Forelimb muscle (tissue), 1 donor: ENCODE measurements around the gene IL36G. TPM values are rescaled to one million over a fixed set of nuclear protein-coding genes. Genes with fewer than 3 reads are reported as not detected.
"Not testable (repeated sequence)": the region's sequence is repeated elsewhere in the genome, so short reads cannot be mapped to it uniquely, and the experiment has no call there.

Experiments used
- DNase-seq: peaks from one replicate; pipeline ENCODE4 v3.0.0-alpha.2; 2013; ENCODE audit warnings: low read depth
- polyA plus RNA-seq: library from polyadenylated mRNA; unstranded; fragments of 120-200 nt; gene quantifications from one replicate; pipeline ENCODE4 v1.2.1, GENCODE V29; 2013; ENCODE audit not compliant: insufficient read length

The IL36G gene
- polyA plus RNA-seq: 0.14 TPM

GRCh38 chr2:112977559-112978056 lies at the start of gene IL36G:
TSS of gene IL36G (plus strand) at chr2:112978006. CDS start at chr2:112978639, 633 bp downstream.
- no peak for DNase-seq

GRCh38 chr2:112933261-112933660 lies 44.5 kb upstream of the IL36G start:
- DNase-seq: no peak

GRCh38 chr2:112934117-112934516 lies 43.7 kb upstream of the IL36G start:
- DNase-seq: not testable (repeated sequence)

DNA sequence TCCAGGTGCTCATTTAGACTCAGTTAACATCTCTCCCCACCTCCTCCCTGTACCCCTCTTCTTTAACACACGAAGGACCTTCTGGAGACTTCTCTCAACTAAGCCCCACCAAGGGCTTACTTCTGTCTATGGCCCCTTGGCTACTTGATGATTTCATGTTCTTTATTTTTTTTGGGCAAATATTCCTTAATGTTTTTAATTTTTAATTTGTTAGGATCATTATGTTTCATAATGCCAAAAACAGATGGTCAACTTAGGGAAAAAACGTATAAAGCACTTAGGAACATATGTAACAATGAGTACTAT lies 40.9 kb upstream of the IL36G start:
- DNase-seq: no peak

GRCh38 chr2:112938904-112939303 lies 38.9 kb upstream of the IL36G start:
- no peak for DNase-seq

DNA sequence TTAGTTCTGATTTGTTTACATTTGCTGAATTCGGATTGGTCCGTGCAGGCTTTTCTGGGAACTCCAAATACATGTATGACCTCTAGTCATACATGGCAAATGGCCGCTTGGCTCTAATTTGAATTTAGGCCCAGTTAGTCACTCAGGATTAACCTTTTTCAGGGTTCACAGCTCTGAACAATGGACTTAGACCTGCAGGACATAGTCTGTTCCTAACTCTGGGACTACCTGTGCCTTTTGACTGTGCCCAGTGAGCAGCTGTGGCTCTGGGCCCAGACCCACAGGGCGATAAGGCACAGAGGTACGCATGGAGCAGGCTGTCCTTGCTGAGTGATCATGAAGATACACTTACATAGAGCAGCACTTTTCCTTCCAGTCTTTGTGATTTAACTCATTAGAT lies 38.4 kb upstream of the IL36G start:
- no peak for DNase-seq

DNA sequence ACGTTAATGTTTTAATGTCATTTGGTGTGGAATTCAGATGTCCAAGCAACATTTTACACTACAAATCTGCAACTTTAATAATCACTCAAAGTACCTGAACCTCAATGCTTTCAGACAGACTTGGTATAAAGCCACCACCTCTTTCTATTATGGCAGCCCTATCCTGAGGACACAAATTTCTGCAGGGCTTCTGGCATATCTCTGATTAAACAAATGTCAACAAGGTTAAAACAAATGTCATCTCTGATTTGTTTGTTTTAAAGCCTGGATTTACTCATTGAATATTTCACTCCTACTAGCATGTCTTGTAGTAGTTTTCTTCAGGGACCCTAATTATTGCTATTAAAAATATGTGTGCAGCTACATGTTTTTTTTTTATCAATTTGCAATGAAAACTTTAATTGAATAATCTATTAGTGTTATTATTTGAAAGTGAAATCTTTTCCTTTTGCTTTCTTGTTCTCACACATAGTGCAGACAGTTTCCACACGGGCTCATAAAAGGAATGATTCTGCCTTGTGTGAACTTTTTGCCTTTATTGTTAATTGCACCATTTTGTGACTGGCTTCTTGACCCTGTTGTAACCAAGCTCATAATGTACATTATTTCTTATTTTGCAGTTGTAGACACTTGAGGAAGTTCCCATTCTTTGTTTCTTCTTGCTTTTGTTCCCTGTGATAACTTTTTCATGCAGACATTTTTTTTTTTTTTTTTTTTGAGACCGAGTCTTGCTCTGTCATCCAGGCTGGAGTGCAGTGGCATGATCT lies 36.8 kb upstream of the IL36G start:
- no peak for DNase-seq

DNA sequence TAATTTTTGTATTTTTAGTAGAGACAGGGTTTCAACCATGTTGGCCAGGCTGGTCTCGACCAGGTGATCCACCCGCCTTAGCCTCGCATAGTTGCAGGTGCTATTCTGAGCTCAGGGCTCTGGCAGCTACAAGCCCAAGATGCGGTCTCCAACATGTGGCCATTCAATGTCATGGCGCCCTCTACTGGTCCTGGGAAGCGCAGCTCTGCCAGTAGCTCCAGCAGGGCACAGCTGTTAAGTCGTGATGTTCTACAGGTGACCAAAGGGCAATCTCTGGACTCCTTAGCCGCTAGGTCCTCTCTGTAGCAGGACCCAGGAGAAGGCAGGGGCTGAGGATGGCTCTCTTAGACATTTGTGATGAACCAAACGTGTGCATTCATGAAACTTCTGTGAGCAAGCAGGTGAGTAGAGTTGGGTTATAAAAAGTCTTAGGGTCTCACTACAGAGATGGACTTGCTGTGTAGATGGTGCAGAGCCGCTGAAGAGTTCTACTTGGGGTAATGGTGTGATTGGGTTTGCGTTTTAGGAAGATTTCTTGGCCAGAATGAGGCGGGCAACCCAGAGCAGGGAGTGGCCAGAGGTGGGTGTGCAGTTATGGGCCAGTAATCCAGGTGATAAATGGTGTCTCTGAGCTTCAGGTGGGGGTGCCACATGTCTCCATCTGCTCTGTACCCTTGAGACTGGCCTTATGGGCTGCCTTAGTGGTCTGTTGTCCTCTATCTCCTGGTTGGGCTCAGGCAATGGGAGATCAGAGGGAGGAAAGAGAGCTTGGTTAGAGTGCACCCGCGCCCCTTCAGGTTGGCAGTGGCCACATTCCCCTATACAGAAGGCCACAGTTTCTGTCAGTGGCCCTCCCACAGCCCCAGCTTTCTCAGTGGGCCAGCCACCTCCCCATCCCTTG lies 35.8 kb upstream of the IL36G start:
- no peak for DNase-seq

GRCh38 chr2:112942654-112943002 lies 35.2 kb upstream of the IL36G start:
- no peak for DNase-seq

DNA sequence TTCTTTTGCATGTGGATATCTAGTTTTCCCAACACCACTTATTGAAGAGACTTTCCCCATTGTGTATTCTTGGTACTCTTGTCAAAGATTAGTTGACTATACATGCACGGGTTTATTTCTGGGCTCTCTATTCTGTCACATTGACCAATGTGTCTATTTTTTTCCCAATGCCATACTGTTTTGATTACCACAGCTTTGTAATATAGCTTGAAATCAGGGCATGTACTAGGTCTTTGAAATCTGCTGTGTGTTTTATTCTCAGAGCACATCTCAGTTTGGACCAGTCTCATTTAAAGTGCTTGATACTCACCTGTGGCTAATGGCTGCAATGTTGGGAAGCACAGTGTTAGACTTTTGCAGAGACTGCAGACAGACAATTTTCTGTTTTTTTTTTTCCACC lies 32.8 kb upstream of the IL36G start:
- DNase-seq: no peak

DNA sequence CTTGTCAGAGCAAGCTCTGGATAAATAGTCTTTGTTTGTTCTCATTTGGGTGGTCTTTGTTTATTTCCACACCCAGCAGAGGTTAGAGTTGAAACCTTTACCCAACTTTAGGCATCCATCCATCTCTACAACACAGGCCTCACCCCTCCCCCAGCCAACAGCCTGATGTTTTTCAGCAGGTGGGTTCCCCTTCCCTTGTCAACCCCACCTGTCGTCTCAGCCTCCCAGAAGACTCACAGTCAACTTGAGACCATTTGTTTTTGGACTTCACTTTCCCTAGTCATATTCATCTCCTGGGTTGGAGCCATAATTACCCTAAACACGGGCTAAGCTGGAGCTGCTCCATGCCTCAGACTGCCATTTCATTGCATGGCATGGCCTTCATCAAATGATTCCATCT lies 31.7 kb upstream of the IL36G start:
- DNase-seq: no peak

DNA sequence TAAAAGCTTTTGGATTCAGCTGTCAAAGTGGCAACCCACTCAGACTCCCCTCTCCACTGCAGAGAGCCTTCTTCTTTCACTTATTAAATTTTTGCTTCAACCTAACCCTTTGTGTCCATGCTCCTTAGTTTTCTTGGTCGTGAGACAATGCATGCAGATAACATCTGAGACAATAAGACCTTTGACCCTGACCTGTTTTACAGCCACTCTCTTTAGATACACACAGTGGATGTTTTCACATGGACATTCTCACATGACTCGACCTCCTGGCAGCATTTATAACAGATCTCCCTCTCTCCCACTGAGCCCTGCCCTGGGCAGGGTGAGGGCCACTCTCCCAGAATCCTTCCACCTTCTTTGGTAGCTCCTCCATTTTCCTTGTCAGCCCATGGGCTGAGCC lies 30.4 kb upstream of the IL36G start:
- no peak for DNase-seq

DNA sequence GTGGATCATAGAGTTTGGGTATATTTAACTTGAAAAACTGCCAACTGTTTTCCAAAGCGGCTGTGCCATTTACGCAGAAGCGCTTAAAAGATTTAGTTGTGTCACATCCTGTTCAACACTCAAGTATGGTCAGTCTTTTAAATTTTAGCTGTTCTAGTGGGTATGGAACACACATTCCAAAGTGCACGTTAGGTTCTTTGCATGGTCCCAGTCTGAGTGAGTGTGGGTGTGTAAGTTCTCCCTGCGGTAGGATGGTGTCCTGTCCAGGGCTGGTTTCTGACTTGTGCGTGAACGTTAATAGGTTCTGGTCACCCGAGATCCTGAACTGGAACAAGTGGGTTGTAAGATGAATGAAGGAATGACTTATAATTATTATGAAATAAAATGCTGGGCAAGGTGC lies 28.4 kb upstream of the IL36G start:
- DNase-seq: no peak

DNA sequence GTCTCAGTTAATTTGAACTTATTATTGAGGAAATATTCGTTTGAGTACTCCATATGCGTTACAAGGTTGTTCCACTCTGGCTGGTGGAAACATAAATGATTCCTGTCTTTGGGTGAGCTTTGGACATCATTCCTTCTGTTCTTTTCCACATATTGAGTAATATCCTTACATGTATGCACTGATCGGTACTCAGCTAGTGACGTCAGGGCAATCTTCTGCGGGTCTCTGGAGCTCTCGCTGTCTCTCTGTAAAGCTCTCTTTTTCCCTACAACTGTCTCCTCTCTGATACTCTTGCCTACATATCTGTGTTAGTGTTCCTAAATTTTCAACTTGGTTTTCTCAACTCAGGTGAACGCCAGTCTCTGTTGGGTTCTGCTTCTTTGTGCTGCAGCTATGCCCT lies 23.4 kb upstream of the IL36G start:
- no peak for DNase-seq

- DNase-seq: no peak
Measured at GRCh38 chr2:112957511-112957910, 20.3 kb upstream of the IL36G start.

DNA sequence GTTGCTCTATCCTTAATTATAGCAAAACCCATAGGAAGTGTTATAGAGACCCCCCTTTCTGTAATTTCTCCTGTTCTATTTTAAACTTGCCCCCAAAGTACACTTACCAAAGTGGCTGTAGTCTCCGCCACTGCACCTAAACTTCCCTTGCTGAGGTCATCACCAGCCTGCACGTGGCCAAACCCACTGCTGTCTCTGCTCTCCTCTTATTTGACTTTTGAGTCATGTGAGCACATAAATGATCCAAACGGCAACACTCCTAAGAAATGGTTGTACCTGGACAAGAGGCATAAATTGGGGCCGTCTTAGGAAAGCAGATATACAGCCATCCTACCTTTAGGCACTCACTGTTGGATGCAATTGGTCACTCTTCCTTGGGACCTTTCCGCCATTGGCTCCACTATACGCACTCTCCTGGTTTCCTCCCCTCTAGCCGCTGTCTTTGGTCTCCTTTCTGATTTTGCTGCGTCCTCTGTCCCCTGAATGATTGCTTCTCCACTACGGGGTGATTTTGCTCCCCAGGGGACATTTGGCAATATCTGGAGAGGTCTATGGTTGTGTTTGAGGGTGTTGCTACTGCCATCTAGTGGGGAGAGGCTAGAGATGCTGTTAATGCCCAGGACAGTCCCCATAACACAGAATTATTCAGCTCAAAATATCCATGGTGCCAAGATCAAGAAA lies 19.2 kb upstream of the IL36G start:
- DNase-seq: peak; percentile 13

GRCh38 chr2:112959109-112959812 lies 18.5 kb upstream of the IL36G start:
- DNase-seq: no peak

GRCh38 chr2:112960230-112960825 lies 17.5 kb upstream of the IL36G start:
- no peak for DNase-seq

- no peak for DNase-seq
Measured at GRCh38 chr2:112962308-112963175, 15.3 kb upstream of the IL36G start.

GRCh38 chr2:112967023-112967422 lies 10.8 kb upstream of the IL36G start:
- DNase-seq: no peak
